Mesenchymal stem cell (in vitro differentiated cells and primary cell): ENCODE data around the gene ODAD2.

Experiments used
- DNase-seq: peaks from one replicate; pipeline ENCODE4 v3.0.0-alpha.2; 2013
- H2AFZ ChIP-seq: one replicate; pipeline ENCODE4 v1.6.1; 2013; ENCODE audit warnings: low read depth, mild to moderate bottlenecking, control low read depth, inconsistent platforms, low read length, moderate library complexity
- H2AK5ac ChIP-seq: 2 replicates; pipeline ENCODE4 v1.6.1; 2013; ENCODE audit warnings: low read length, moderate library complexity, mild to moderate bottlenecking, inconsistent platforms; ENCODE audit not compliant: severe bottlenecking
- H2BK120ac ChIP-seq: one replicate; pipeline ENCODE4 v1.6.1; 2013; ENCODE audit warnings: low read depth, mild to moderate bottlenecking, inconsistent platforms, low read length, moderate library complexity
- H2BK12ac ChIP-seq, 2 experiments: one replicate each; pipeline ENCODE4 v1.6.1; 2013; ENCODE audit warnings: inconsistent platforms in 2 of 2, low read length in 2 of 2, mild to moderate bottlenecking in 2 of 2, moderate library complexity in 2 of 2, control low read depth in 1 of 2
- H2BK15ac ChIP-seq: one replicate; pipeline ENCODE4 v1.6.1; 2013; ENCODE audit warnings: mild to moderate bottlenecking, low read depth, inconsistent platforms; ENCODE audit not compliant: poor library complexity, severe bottlenecking
- H2BK5ac ChIP-seq: 2 replicates; pipeline ENCODE4 v1.6.1; 2013; ENCODE audit warnings: low read depth, mild to moderate bottlenecking, low read length, control low read depth, inconsistent platforms; ENCODE audit not compliant: poor library complexity, severe bottlenecking
- H3K14ac ChIP-seq, 2 experiments: one replicate each; pipeline ENCODE4 v1.6.1; 2013; ENCODE audit warnings: inconsistent platforms in 2 of 2, low read length in 2 of 2, control low read depth in 1 of 2, mild to moderate bottlenecking in 1 of 2, moderate library complexity in 1 of 2
- H3K18ac ChIP-seq, 2 experiments: one replicate each; pipeline ENCODE4 v1.6.1; 2013; ENCODE audit warnings: inconsistent platforms in 2 of 2, low read length in 2 of 2, control low read depth in 1 of 2, low read depth in 1 of 2, mild to moderate bottlenecking in 1 of 2
- H3K23ac ChIP-seq, 2 experiments: one replicate each; pipeline ENCODE4 v1.6.1; 2013; ENCODE audit warnings: inconsistent platforms in 2 of 2, low read length in 2 of 2, mild to moderate bottlenecking in 2 of 2, moderate library complexity in 2 of 2, control low read depth in 1 of 2
- H3K27ac ChIP-seq: 2 replicates; pipeline ENCODE4 v1.5.1; 2013; ENCODE audit warnings: mild to moderate bottlenecking, moderate library complexity, low read length, control low read depth, inconsistent platforms; ENCODE audit not compliant: poor library complexity, severe bottlenecking
- H3K27me3 ChIP-seq, 2 experiments: 2 replicates each; pipeline versions ENCODE4 v1.6.1 to v1.7.0; 2013; ENCODE audit warnings: low read length in 2 of 2, mild to moderate bottlenecking in 2 of 2, moderate library complexity in 2 of 2, control low read depth in 1 of 2, inconsistent platforms in 1 of 2; ENCODE audit not compliant: control insufficient read depth in 1 of 2, insufficient read depth in 1 of 2
- H3K36me3 ChIP-seq, 2 experiments: 2 replicates each; pipeline versions ENCODE4 v1.6.1 to v1.7.0; 2013; ENCODE audit warnings: low read length in 2 of 2, control low read depth in 1 of 2, inconsistent platforms in 1 of 2, low read depth in 1 of 2, mild to moderate bottlenecking in 1 of 2; ENCODE audit not compliant: insufficient read depth in 2 of 2, control insufficient read depth in 1 of 2
- H3K4ac ChIP-seq, 2 experiments: one replicate each; pipeline ENCODE4 v1.6.1; 2013; ENCODE audit warnings: inconsistent platforms in 2 of 2, low read length in 2 of 2, mild to moderate bottlenecking in 2 of 2, moderate library complexity in 2 of 2, control low read depth in 1 of 2, low read depth in 1 of 2
- H3K4me1 ChIP-seq: 2 replicates; pipeline ENCODE4 v1.6.1; 2013; ENCODE audit warnings: low read depth, low read length, control low read depth; ENCODE audit not compliant: control insufficient read depth, insufficient read depth
- H3K4me2 ChIP-seq: 2 replicates; pipeline ENCODE4 v1.6.1; 2013; ENCODE audit warnings: low read length, mild to moderate bottlenecking, inconsistent platforms; ENCODE audit not compliant: poor library complexity, severe bottlenecking
- H3K4me3 ChIP-seq, 2 experiments: 2 replicates each; pipeline versions ENCODE4 v1.5.1 to v1.7.0; 2013; ENCODE audit warnings: low read length in 2 of 2, mild to moderate bottlenecking in 2 of 2, control low read depth in 1 of 2, low read depth in 1 of 2; ENCODE audit not compliant: insufficient read depth in 1 of 2
- H3K79me1 ChIP-seq: replicated peaks from 2 replicates; pipeline ENCODE4 v1.6.1; 2013; ENCODE audit warnings: mild to moderate bottlenecking, control low read depth, low read length, inconsistent platforms; ENCODE audit not compliant: poor library complexity, severe bottlenecking
- H3K9ac ChIP-seq: 2 replicates; pipeline ENCODE4 v1.7.0; 2013; ENCODE audit warnings: mild to moderate bottlenecking, low read length, moderate library complexity
- H3K9me3 ChIP-seq: 2 replicates; pipeline ENCODE4 v1.7.0; 2013; ENCODE audit warnings: mild to moderate bottlenecking, low read length; ENCODE audit not compliant: control insufficient read depth
- H4K8ac ChIP-seq: one replicate; pipeline ENCODE4 v1.6.1; 2013; ENCODE audit warnings: inconsistent platforms, mild to moderate bottlenecking, low read length, moderate library complexity
- H4K91ac ChIP-seq: one replicate; pipeline ENCODE4 v1.6.1; 2013; ENCODE audit warnings: mild to moderate bottlenecking, low read length, inconsistent platforms
- WGBS: methylation state at CpG from one replicate; pipeline ENCODE4 v1.1.7; 2013; ENCODE audit warnings: mixed read lengths; 5-methylcytosine and 5-hydroxymethylcytosine counted together

ODAD2 gene

DNA sequence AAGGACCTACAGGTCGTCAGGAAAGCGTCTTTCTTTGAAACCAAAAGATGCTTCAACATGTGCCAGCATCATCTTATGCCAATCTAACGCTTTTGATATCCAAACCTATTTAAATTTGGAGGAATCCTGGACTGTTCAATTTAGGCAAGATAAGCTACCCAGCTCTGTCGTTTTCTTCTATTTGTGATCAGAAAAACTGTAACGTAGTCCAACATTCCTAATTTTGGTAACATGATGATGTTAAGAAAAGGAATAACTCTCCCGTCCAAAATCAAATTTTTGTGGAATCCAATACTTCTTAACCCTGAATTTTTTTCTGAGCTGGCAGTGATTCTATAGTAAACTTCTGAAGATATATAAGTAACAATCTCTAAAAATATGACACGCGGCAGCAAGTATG is 160.0 kb downstream of the ODAD2 start:
- Histone ChIP-seq H3K14ac (no peak overlapping the region), H3K9me3 (no peaks in the 10 kb centered on the region), H3K4me3 (no peak overlapping the region), H2BK15ac (no peak overlapping the region), H3K4me2 (no peak overlapping the region), H2BK5ac (no peak overlapping the region), H3K18ac (no peak overlapping the region), H4K8ac (no peak overlapping the region), H3K4ac (no peak overlapping the region), H3K4me1 (no peaks in the 10 kb centered on the region), H2BK12ac (no peak overlapping the region), H3K79me1 (no peaks in the 10 kb centered on the region), H3K23ac (no peak overlapping the region), H3K9ac (no peak overlapping the region), H2AK5ac (no peak overlapping the region), H2AFZ (no peak overlapping the region), H4K91ac (no peak overlapping the region), H3K36me3 (no peaks in the 10 kb centered on the region), H3K27me3 (peaks cover 0 to 3% of the 10 kb centered on the region in 2 experiments), H2BK120ac (no peak overlapping the region), H3K27ac (no peak overlapping the region)
- DNase-seq, result no peak
- WGBS, result 78% methylated on average over 3 of the region's 8 CpGs

GRCh38 chr10:27838361-27838760 is 160.5 kb downstream of the ODAD2 start:
- Histone ChIP-seq H3K4me3 (no peak overlapping the region), H2BK5ac (no peak overlapping the region), H3K9ac (no peak overlapping the region), H4K8ac (no peak overlapping the region), H2BK12ac (no peak overlapping the region), H3K4me2 (no peak overlapping the region), H3K18ac (no peak overlapping the region), H2BK15ac (no peak overlapping the region), H4K91ac (no peak overlapping the region), H3K27ac (no peak overlapping the region), H2AFZ (no peak overlapping the region), H3K14ac (no peak overlapping the region), H3K4ac (no peak overlapping the region), H3K79me1 (no peaks in the 10 kb centered on the region), H2BK120ac (no peak overlapping the region), H3K36me3 (no peaks in the 10 kb centered on the region), H3K27me3 (peaks cover 0 to 3% of the 10 kb centered on the region in 2 experiments), H3K4me1 (no peaks in the 10 kb centered on the region), H3K9me3 (no peaks in the 10 kb centered on the region), H2AK5ac (no peak overlapping the region), H3K23ac (no peak overlapping the region)
- 62% methylated on average over 4 of the region's 4 CpGs for WGBS
- DNase-seq, result no peak

DNA sequence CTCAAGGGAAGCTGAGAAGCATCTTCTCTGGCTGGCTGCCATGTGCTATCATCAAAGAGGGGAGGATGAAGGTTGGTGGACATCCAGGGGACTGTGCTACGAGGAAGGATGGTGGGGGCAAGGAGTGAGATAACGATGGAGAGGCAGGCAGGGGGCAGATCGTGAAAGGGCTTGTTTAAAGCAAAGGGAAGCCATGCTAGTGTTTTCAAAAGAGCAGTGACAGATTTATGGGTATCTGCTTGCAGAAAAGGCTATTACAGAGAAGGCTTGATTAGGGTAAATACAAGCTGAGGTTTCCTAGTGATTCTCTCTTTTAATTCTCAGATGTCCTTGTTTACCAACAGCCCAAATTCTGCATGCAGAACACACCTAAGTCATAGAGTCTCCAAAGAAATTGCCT is 164.4 kb downstream of the ODAD2 start:
- no peak overlapping the region for H3K14ac ChIP-seq
- H2BK120ac ChIP-seq, result no peak overlapping the region
- H2BK5ac ChIP-seq, result no peak overlapping the region
- peaks cover 0 to 7% of the 10 kb centered on the region in 2 experiments for H3K27me3 ChIP-seq
- no peak overlapping the region for H3K23ac ChIP-seq
- H3K9me3 ChIP-seq, result no peaks in the 10 kb centered on the region
- H4K8ac ChIP-seq, result no peak overlapping the region
- H4K91ac ChIP-seq, result no peak overlapping the region
- no peak overlapping the region for H2AFZ ChIP-seq
- no peak overlapping the region for H3K18ac ChIP-seq
- no peaks in the 10 kb centered on the region for H3K79me1 ChIP-seq
- H3K9ac ChIP-seq, result no peak overlapping the region
- H2AK5ac ChIP-seq, result no peak overlapping the region
- no peak for DNase-seq
- H3K27ac ChIP-seq, result no peak overlapping the region
- H2BK12ac ChIP-seq, result no peak overlapping the region
- H3K4ac ChIP-seq, result no peak overlapping the region
- H3K4me3 ChIP-seq, result no peak overlapping the region
- H3K4me1 ChIP-seq, result no peaks in the 10 kb centered on the region
- H2BK15ac ChIP-seq, result no peak overlapping the region
- peaks cover 0 to 5% of the 10 kb centered on the region in 2 experiments for H3K36me3 ChIP-seq
- no peak overlapping the region for H3K4me2 ChIP-seq
- 52% methylated on average over 3 of the region's 3 CpGs for WGBS

- H3K23ac ChIP-seq, result no peak overlapping the region
- no peak overlapping the region for H3K4ac ChIP-seq
- no peak overlapping the region for H4K91ac ChIP-seq
- H2BK120ac ChIP-seq, result no peak overlapping the region
- no peak overlapping the region for H2AK5ac ChIP-seq
- peaks cover 0 to 7% of the 10 kb centered on the region in 2 experiments for H3K27me3 ChIP-seq
- H2BK5ac ChIP-seq, result no peak overlapping the region
- H3K4me3 ChIP-seq, result no peak overlapping the region
- H3K18ac ChIP-seq, result no peak overlapping the region
- no peak for DNase-seq
- H2BK15ac ChIP-seq, result no peak overlapping the region
- no peaks in the 10 kb centered on the region for H3K4me1 ChIP-seq
- H3K9ac ChIP-seq, result no peak overlapping the region
- no peak overlapping the region for H2BK12ac ChIP-seq
- no peaks in the 10 kb centered on the region for H3K79me1 ChIP-seq
- H2AFZ ChIP-seq, result no peak overlapping the region
- WGBS, result 76% methylated on average over 6 of the region's 6 CpGs
- H4K8ac ChIP-seq, result no peak overlapping the region
- H3K36me3 ChIP-seq, result peaks cover 0 to 5% of the 10 kb centered on the region in 2 experiments
- no peak overlapping the region for H3K27ac ChIP-seq
- H3K9me3 ChIP-seq, result no peaks in the 10 kb centered on the region
- H3K14ac ChIP-seq, result no peak overlapping the region
- no peak overlapping the region for H3K4me2 ChIP-seq
These were observed 165.1 kb downstream of the ODAD2 start for GRCh38 chr10:27833792-27834191.
